H54 (cell line): ENCODE results near the gene NET1.
A peak's percentile ranks its signal among the peaks of the same experiment; 100 is the strongest.

Source experiments
- DNase-seq: peaks from one replicate; pipeline ENCODE4 v3.0.0; 2011; ENCODE audit warnings: low spot score, mixed read lengths; ENCODE audit not compliant: insufficient read length
- FAIRE-seq: peaks from 3 replicates; lab custom pipeline; 2011; peaks lifted over from hg19 to GRCh38; lab: Jason Lieb, UNC
- POLR2A ChIP-seq: IDR thresholded peaks from 2 replicates; pipeline ENCODE4 v1.6.1; 2011; ENCODE audit warnings: low read depth, mild to moderate bottlenecking, low read length

NET1 gene

GRCh38 chr10:5442065-5442989 lies 30.0 kb downstream of the NET1 start:
- peak; percentile 65 for FAIRE-seq
- TF ChIP-seq POLR2A: no peak
- DNase-seq: no peak

- FAIRE-seq (no peak), DNase-seq (no peak)
- TF ChIP-seq POLR2A: no peak
These were observed 30.6 kb downstream of the NET1 start for GRCh38 chr10:5442990-5443370.

- DNase-seq: no peak
- no peak for FAIRE-seq
- no peak for TF ChIP-seq POLR2A
These were observed 31.1 kb downstream of the NET1 start for GRCh38 chr10:5443429-5443828.

- TF ChIP-seq POLR2A: no peak
- DNase-seq (no peak), FAIRE-seq (no peak)
These were observed 32.6 kb downstream of the NET1 start for GRCh38 chr10:5445006-5445405.

- DNase-seq: no peak
- TF ChIP-seq POLR2A: no peak
- no peak for FAIRE-seq
These were observed 34.1 kb downstream of the NET1 start for GRCh38 chr10:5446390-5446926.

GRCh38 chr10:5447056-5447455 lies 34.7 kb downstream of the NET1 start:
- TF ChIP-seq POLR2A: no peak
- DNase-seq (no peak), FAIRE-seq (no peak)

- FAIRE-seq: no peak
- DNase-seq: no peak
- no peak for TF ChIP-seq POLR2A
These were observed 35.3 kb downstream of the NET1 start for GRCh38 chr10:5447611-5448071.

GRCh38 chr10:5448333-5449001 lies 36.1 kb downstream of the NET1 start:
- DNase-seq (no peak), FAIRE-seq (no peak)
- no peak for TF ChIP-seq POLR2A

GRCh38 chr10:5449227-5449626 lies 36.9 kb downstream of the NET1 start:
- no peak for DNase-seq
- FAIRE-seq: no peak
- no peak for TF ChIP-seq POLR2A

- DNase-seq (no peak), FAIRE-seq (no peak)
- TF ChIP-seq POLR2A: no peak
These were observed 37.5 kb downstream of the NET1 start for GRCh38 chr10:5449823-5450222.

- FAIRE-seq (no peak), DNase-seq (no peak)
- no peak for TF ChIP-seq POLR2A
These were observed 38.4 kb downstream of the NET1 start for GRCh38 chr10:5450605-5451384.

- FAIRE-seq (no peak), DNase-seq (no peak)
- no peak for TF ChIP-seq POLR2A
These were observed 41.6 kb downstream of the NET1 start for GRCh38 chr10:5453749-5454489.

GRCh38 chr10:5456563-5456962 lies 44.2 kb downstream of the NET1 start:
- no peak for FAIRE-seq

More at GRCh38 chr10:5456563-5456962, 44.2 kb downstream of the NET1 start:
- no peak for TF ChIP-seq POLR2A
- DNase-seq: no peak
